WTC11 (cell line): ENCODE data around the gene SPOUT1. TPM values are rescaled to one million over a fixed set of nuclear protein-coding genes. Genes with fewer than 3 reads are reported as not detected.

Experiments
- ATAC-seq: fragments of 200-7000 bp; cut with Tn5 transposase; 2 replicates; pipeline ENCODE4 v1.10.0; 2021; ENCODE audit warnings: mild to moderate bottlenecking, moderate library complexity
- CTCF ChIA-PET: fragments of 300-600 bp; sonication (Branson Sonifier 250); formaldehyde crosslinking; loops from one replicate; lab custom pipeline; 2021; ENCODE audit warnings: antibody characterized with exemption; lab: Charles Lee
- POLR2A ChIA-PET: fragments of 350-600 bp; sonication (Branson Sonifier 250); formaldehyde crosslinking; loops from one replicate; lab custom pipeline; 2021; ENCODE audit warnings: antibody characterized with exemption; lab: Charles Lee
- DNase-seq: peaks from one replicate; pipeline ENCODE4 v3.0.0; 2021; ENCODE audit warnings: low spot score
- H3K27ac Mint-ChIP-seq: 2 replicates; pipeline ENCODE4 v1.8.0; 2021; ENCODE audit warnings: mixed read lengths
- H3K27me3 Mint-ChIP-seq: 2 replicates; pipeline ENCODE4 v1.8.0; 2021; ENCODE audit warnings: low read depth, mild to moderate bottlenecking, moderate library complexity, mixed read lengths
- H3K36me3 Mint-ChIP-seq: 2 replicates; pipeline ENCODE4 v1.8.0; 2021; ENCODE audit warnings: mixed read lengths
- H3K4me1 Mint-ChIP-seq: 2 replicates; pipeline ENCODE4 v1.8.0; 2022; ENCODE audit warnings: mixed read lengths
- H3K4me3 Mint-ChIP-seq: 2 replicates; pipeline ENCODE4 v1.8.0; 2021; ENCODE audit warnings: mild to moderate bottlenecking, moderate library complexity, mixed read lengths
- H3K9me3 Mint-ChIP-seq: 2 replicates; pipeline ENCODE4 v1.8.0; 2021; ENCODE audit warnings: mixed read lengths
- AR ChIP-seq: fragments of 250-450 bp; sonication (Bioruptor Pico); IDR thresholded peaks from 2 replicates; pipeline ENCODE4 v1.9.0; 2021; ENCODE audit warnings: mild to moderate bottlenecking
- CTCF ChIP-seq: fragments of 200-600 bp; IDR thresholded peaks from 2 replicates; pipeline ENCODE4 v1.8.0; 2022; ENCODE audit warnings: antibody characterized with exemption
- E2F4 ChIP-seq: sonication (generic); formaldehyde crosslinking; IDR thresholded peaks from 2 replicates; pipeline ENCODE4 v1.8.1; 2022; ENCODE audit warnings: low read depth, mild to moderate bottlenecking, moderate library complexity, missing genetic modification reagents, borderline replicate concordance
- FOXP1 ChIP-seq: sonication (generic); formaldehyde crosslinking; IDR thresholded peaks from 2 replicates; pipeline ENCODE4 v1.8.0; 2022; ENCODE audit warnings: missing genetic modification reagents, mild to moderate bottlenecking, moderate library complexity, borderline replicate concordance
- JUN ChIP-seq: sonication (generic); formaldehyde crosslinking; IDR thresholded peaks from 2 replicates; pipeline ENCODE4 v1.8.0; 2023; ENCODE audit warnings: mild to moderate bottlenecking, missing genetic modification reagents
- MXD4 ChIP-seq: fragments of 250-450 bp; sonication (Bioruptor Pico); IDR thresholded peaks from 2 replicates; pipeline ENCODE4 v1.8.0; 2021; ENCODE audit warnings: mild to moderate bottlenecking, moderate library complexity, borderline replicate concordance
- TCF7 ChIP-seq: sonication (generic); formaldehyde crosslinking; IDR thresholded peaks from 2 replicates; pipeline ENCODE4 v1.8.0; 2022; ENCODE audit warnings: mild to moderate bottlenecking, low read depth, missing genetic modification reagents, moderate library complexity
- TEAD4 ChIP-seq: sonication (generic); formaldehyde crosslinking; IDR thresholded peaks from 2 replicates; pipeline ENCODE4 v1.8.0; 2022; ENCODE audit warnings: mild to moderate bottlenecking, missing genetic modification reagents
- USF1 ChIP-seq: sonication (generic); formaldehyde crosslinking; IDR thresholded peaks from 2 replicates; pipeline ENCODE4 v1.8.0; 2022; ENCODE audit warnings: mild to moderate bottlenecking, missing genetic modification reagents
- USF2 ChIP-seq: sonication (generic); formaldehyde crosslinking; IDR thresholded peaks from 2 replicates; pipeline ENCODE4 v1.8.1; 2023; ENCODE audit warnings: mild to moderate bottlenecking, missing genetic modification reagents, moderate library complexity
- ZMAT4 ChIP-seq: fragments of 250-450 bp; sonication (Bioruptor Pico); IDR thresholded peaks from 2 replicates; pipeline ENCODE4 v1.9.0; 2021; ENCODE audit warnings: mild to moderate bottlenecking
- ZNF121 ChIP-seq: sonication (generic); formaldehyde crosslinking; IDR thresholded peaks from 2 replicates; pipeline ENCODE4 v1.8.0; 2023; ENCODE audit warnings: missing genetic modification reagents
- ZNF396 ChIP-seq: fragments of 250-450 bp; sonication (Bioruptor Pico); IDR thresholded peaks from 2 replicates; pipeline ENCODE4 v1.8.0; 2021; ENCODE audit warnings: mild to moderate bottlenecking, moderate library complexity, borderline replicate concordance
- total RNA-seq: library from RNA; stranded (reverse); gene quantifications from 3 replicates; pipeline ENCODE4 v1.2.3, GENCODE V29; 2021

SPOUT1 gene
- total RNA-seq, 1 experiment from 2014 or later, result 79.3 TPM

- Mint-ChIP-seq H3K27ac (peak overlapping the region; percentile 89), H3K4me3 (peak overlapping the region; percentile 93), H3K27me3 (no peaks in the 10 kb centered on the region)
- POLR2A ChIA-PET, result interaction anchor here (0.6 to 4.1 kb wide), 4 partner anchors 10 to 199 kb away, joined by 4 to 26 read pairs (median 6); partner anchors contain the start of genes ENDOG and SH3GLB2
- CTCF ChIA-PET, result interaction anchor here (1.0 to 1.8 kb wide), 9 partner anchors 10 to 207 kb away, joined by 3 to 40 read pairs (median 4); partner anchors contain the start of genes ENDOG, MIGA2 and PKN3
- TF ChIP-seq AR (CRISPR knock-in tag) (no peak), USF2 (0 out of 2 replicates have a peak, but pooled peaks have one; percentile 14), JUN (CRISPR knock-in tag) (no peak), TEAD4 (no peak)
- TF ChIP-seq, all 79 proteins: peak for 1
- DNase-seq, result no peak
- Mint-ChIP-seq H3K9me3 (no peaks in the 10 kb centered on the region), H3K4me1 (peaks cover 8% of the 10 kb centered on the region), H3K36me3 (peaks cover 54% of the 10 kb centered on the region)
- ATAC-seq, result peak; percentile 1; the same call in 1 of the 2 replicates
These were observed 708 bp downstream of the SPOUT1 start for GRCh38 chr9:128828719-128829452.

GRCh38 chr9:128828267-128828666 lies 1.3 kb downstream of the SPOUT1 start:
- H3K4me3 Mint-ChIP-seq, result peak overlapping the region; percentile 93
- no peak overlapping the region for H3K27ac Mint-ChIP-seq
- ChIA-PET CTCF (interaction anchor here (1.1 kb wide), 1 partner anchor 126 kb away, joined by 3 read pairs; the partner anchor contains the start of gene PKN3), POLR2A (interaction anchor here (4.1 kb wide), 1 partner anchor 9 kb away, joined by 26 read pairs; the partner anchor contains the start of gene ENDOG)
- H3K36me3 Mint-ChIP-seq, result peaks cover 49% of the 10 kb centered on the region
- no peak for ATAC-seq
- DNase-seq, result no peak
- H3K9me3 Mint-ChIP-seq, result no peaks in the 10 kb centered on the region
- TF ChIP-seq ZMAT4 (CRISPR knock-in tag) (no peak), ZNF121 (CRISPR knock-in tag) (peak; percentile 79; the same call in 1 of the 2 replicates), ZNF396 (CRISPR knock-in tag) (no peak)
- H3K27me3 Mint-ChIP-seq, result no peaks in the 10 kb centered on the region
- peaks cover 8% of the 10 kb centered on the region for H3K4me1 Mint-ChIP-seq

GRCh38 chr9:128825923-128826700 lies 3.5 kb downstream of the SPOUT1 start:
- Mint-ChIP-seq H3K27me3 (no peaks in the 10 kb centered on the region), H3K4me3 (no peak overlapping the region), H3K36me3 (peaks cover 57% of the 10 kb centered on the region), H3K27ac (no peak overlapping the region), H3K4me1 (peaks cover 8% of the 10 kb centered on the region), H3K9me3 (no peaks in the 10 kb centered on the region)
- TF ChIP-seq TCF7 (no peak), CTCF (peak; percentile 15; the same call in 1 of the 2 replicates)
- ChIA-PET POLR2A (interaction anchor here (4.1 kb wide), 1 partner anchor 7 kb away, joined by 26 read pairs; the partner anchor contains the start of gene ENDOG), CTCF (interaction anchor here (1.8 kb wide), 1 partner anchor 8 kb away, joined by 7 read pairs; the partner anchor contains the start of gene ENDOG)
- DNase-seq, result peak; percentile 32
- peak; percentile 31 for ATAC-seq

- POLR2A ChIA-PET, result no interaction called here
- Mint-ChIP-seq H3K27ac (no peak overlapping the region), H3K9me3 (no peaks in the 10 kb centered on the region), H3K36me3 (peaks cover 57% of the 10 kb centered on the region), H3K4me1 (peaks cover 8% of the 10 kb centered on the region), H3K27me3 (no peaks in the 10 kb centered on the region), H3K4me3 (no peak overlapping the region)
- DNase-seq (no peak), ATAC-seq (no peak)
- CTCF ChIA-PET, result interaction anchor here (0.6 kb wide), 1 partner anchor 168 kb away, joined by 3 read pairs; no protein-coding TSS in a partner anchor
- TF ChIP-seq USF1 (CRISPR knock-in tag) (no peak), AR (CRISPR knock-in tag) (no peak), FOXP1 (CRISPR knock-in tag) (no peak), E2F4 (CRISPR knock-in tag) (no peak), MXD4 (CRISPR knock-in tag) (no peak)
These were observed 4.7 kb downstream of the SPOUT1 start for GRCh38 chr9:128824911-128825310.
